GM10847 (cell line): ENCODE data around the gene HSPA4L.

Experiments
- POLR2A ChIP-seq: IDR thresholded peaks from 2 replicates; pipeline ENCODE4 v1.6.1; 2011; ENCODE audit not compliant: insufficient read length; ENCODE audit errors: extremely low read depth

Gene HSPA4L

DNA sequence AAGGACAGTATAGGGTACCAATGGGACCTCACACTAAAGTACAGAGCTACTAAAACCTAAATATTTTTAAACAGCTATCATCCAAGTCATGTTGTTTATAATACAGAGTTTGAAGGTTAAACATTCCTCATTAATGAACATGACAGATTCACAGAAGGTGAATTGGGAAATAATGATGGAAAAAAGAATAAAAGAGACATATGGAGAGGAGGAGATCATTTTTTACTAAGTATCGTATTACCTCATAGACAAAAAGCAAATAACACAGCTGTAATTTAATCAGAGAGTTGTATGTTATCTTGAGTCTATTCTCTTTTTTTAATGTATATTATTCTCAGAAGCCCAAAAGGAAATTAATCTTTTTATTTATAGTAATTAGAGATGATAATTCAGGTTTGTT lies 106.4 kb downstream of the HSPA4L start:
- no peak for TF ChIP-seq POLR2A

DNA sequence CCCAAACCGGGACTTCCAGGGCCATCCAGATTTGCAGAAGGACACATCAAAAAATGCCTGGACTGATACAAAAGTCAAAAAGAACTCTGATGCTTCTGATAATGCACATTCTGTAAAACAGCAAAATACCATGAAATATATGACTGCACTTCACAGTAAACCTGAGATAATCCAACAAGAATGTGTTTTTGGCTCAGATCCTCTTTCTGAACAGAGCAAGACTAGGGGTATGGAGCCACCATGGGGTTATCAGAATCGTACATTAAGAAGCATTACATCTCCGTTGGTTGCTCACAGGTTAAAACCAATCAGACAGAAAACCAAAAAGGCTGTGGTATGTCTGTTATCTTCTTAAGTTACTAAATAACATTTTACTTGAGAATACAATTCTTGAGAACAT lies 107.8 kb downstream of the HSPA4L start:
- no peak for TF ChIP-seq POLR2A
